CD4-positive, alpha-beta memory T cell (primary cell): ENCODE data around the gene CRABP2. TPM values are rescaled to one million over a fixed set of nuclear protein-coding genes. Genes with fewer than 3 reads are reported as not detected.
A peak's percentile ranks its signal among the peaks of the same experiment; 100 is the strongest.

Experiments
- CTCF ChIA-PET: fragments of 350-600 bp; sonication (Branson Sonifier 250); formaldehyde crosslinking; loops from one replicate; lab custom pipeline; 2021; ENCODE audit warnings: inconsistent platforms; ENCODE audit not compliant: partially characterized antibody; lab: Charles Lee
- POLR2A ChIA-PET: fragments of 350-600 bp; sonication (Branson Sonifier 250); formaldehyde crosslinking; loops from one replicate; lab custom pipeline; 2021; ENCODE audit not compliant: partially characterized antibody; lab: Charles Lee
- DNase-seq, 5 donors: peaks; one replicate each; pipeline versions ENCODE4 v3.0.0 to v3.0.0-alpha.2; 2020 to 2022; ENCODE audit warnings: mixed read lengths in 1 of 5
- H3K27ac ChIP-seq: one replicate; pipeline ENCODE4 v1.7.0; 2013; ENCODE audit warnings: low read depth, low read length
- H3K27me3 ChIP-seq: 2 replicates; pipeline ENCODE4 v1.7.0; 2013; ENCODE audit warnings: mild to moderate bottlenecking, low read length, moderate library complexity; ENCODE audit not compliant: insufficient read depth
- H3K36me3 ChIP-seq: 2 replicates; pipeline ENCODE4 v1.7.0; 2013; ENCODE audit warnings: mild to moderate bottlenecking, low read length, moderate library complexity; ENCODE audit not compliant: insufficient read depth
- H3K4me1 ChIP-seq: 2 replicates; pipeline ENCODE4 v1.7.0; 2013; ENCODE audit warnings: mild to moderate bottlenecking, low read length, moderate library complexity; ENCODE audit not compliant: insufficient read depth
- H3K4me3 ChIP-seq, 2 donors: one replicate each; pipeline ENCODE4 v1.7.0; 2013; ENCODE audit warnings: low read length in 2 of 2, mild to moderate bottlenecking in 1 of 2
- H3K9me3 ChIP-seq, 2 donors: one replicate each; pipeline ENCODE4 v1.7.0; 2013; ENCODE audit warnings: low read length in 2 of 2, control low read depth in 1 of 2; ENCODE audit not compliant: control insufficient read depth in 1 of 2
- H3K27ac Mint-ChIP-seq, 7 donors: one replicate each; pipeline ENCODE4 v1.8.0; 2020 to 2021; ENCODE audit warnings: mixed read lengths in 7 of 7, mild to moderate bottlenecking in 6 of 7, inconsistent platforms in 3 of 7, moderate library complexity in 3 of 7
- H3K27me3 Mint-ChIP-seq, 2 donors: one replicate each; pipeline ENCODE4 v1.8.0; 2020 to 2021; ENCODE audit warnings: mixed read lengths in 2 of 2
- H3K36me3 Mint-ChIP-seq, 2 donors: one replicate each; pipeline ENCODE4 v1.8.0; 2020 to 2021; ENCODE audit warnings: mixed read lengths in 2 of 2, inconsistent platforms in 1 of 2, mild to moderate bottlenecking in 1 of 2
- H3K4me1 Mint-ChIP-seq, 4 donors: one replicate each; pipeline ENCODE4 v1.8.0; 2020 to 2021; ENCODE audit warnings: mixed read lengths in 4 of 4, mild to moderate bottlenecking in 1 of 4
- H3K4me3 Mint-ChIP-seq, 8 donors: one replicate each; pipeline ENCODE4 v1.8.0; 2020 to 2021; ENCODE audit warnings: mixed read lengths in 8 of 8, mild to moderate bottlenecking in 7 of 8, moderate library complexity in 6 of 8, inconsistent platforms in 3 of 8
- H3K9me3 Mint-ChIP-seq, 8 donors: one replicate each; pipeline ENCODE4 v1.8.0; 2020 to 2021; ENCODE audit warnings: mixed read lengths in 8 of 8, mild to moderate bottlenecking in 5 of 8, inconsistent platforms in 3 of 8, moderate library complexity in 1 of 8
- intact Hi-C: fragments of 100-400 bp; cut with micrococcal nuclease; formaldehyde crosslinking; loops from one replicate; pipeline ENCODE4 v1.15.1; 2023
- polyA plus RNA-seq, 2 donors: library from polyadenylated mRNA; unstranded; fragments of 300-500 nt; fragmentation: Illumina TruSeq; gene quantifications; one replicate each; pipeline ENCODE4 v1.2.3, GENCODE V29; 2021
- total RNA-seq, 2 experiments: library from RNA; stranded (reverse); gene quantifications; one replicate each; pipeline ENCODE4 v1.2.3, GENCODE V29; 2021

Gene CRABP2
- total and polyA plus RNA-seq, 4 experiments from 2014 or later = 0.21 to 0.61 (median 0.55) TPM; not detected in 1

GRCh38 chr1:156740237-156740740 is 34.9 kb upstream of the CRABP2 start:
- H3K27ac Mint-ChIP-seq = peak overlapping the region; percentile 91 to 100 (median 98)
- H3K27me3 Mint-ChIP-seq = no peaks in the 10 kb centered on the region
- intact Hi-C loops = loop anchor here (5.0 kb wide), 1 partner anchor 77 kb away; the partner anchor contains the start of gene SH2D2A

GRCh38 chr1:156738916-156739315 is 33.5 kb upstream of the CRABP2 start:
- ChIA-PET POLR2A (interaction anchor here (0.6 to 6.7 kb wide), 3 partner anchors 10 to 139 kb away, joined by 3 to 158 read pairs (median 126); partner anchors contain the start of genes ISG20L2, METTL25B and PRCC), CTCF (interaction anchor here (1.0 to 1.5 kb wide), 3 partner anchors 13 to 121 kb away, joined by 3 to 10 read pairs (median 6); partner anchors contain the start of gene PRCC)
- H3K4me3 ChIP-seq = no peak overlapping the region
- H3K27ac ChIP-seq = no peak overlapping the region
- Mint-ChIP-seq H3K36me3 (peaks cover 8 to 41% of the 10 kb centered on the region in 2 donors), H3K27me3 (no peaks in the 10 kb centered on the region), H3K27ac (peak overlapping the region in 6 of 7 donors; percentile 3 to 92 (median 67)), H3K4me3 (peak overlapping the region in 3 of 8 donors; percentile 31 to 61 (median 49)), H3K4me1 (peaks cover 13 to 36% (median 24%) of the 10 kb centered on the region in 4 donors), H3K9me3 (peaks cover 0 to 2% (median 0%) of the 10 kb centered on the region in 8 donors)
- no peaks in the 10 kb centered on the region for H3K27me3 ChIP-seq
- DNase-seq = no peak
- H3K36me3 ChIP-seq = peaks cover 13% of the 10 kb centered on the region
- H3K4me1 ChIP-seq = peaks cover 22% of the 10 kb centered on the region
- intact Hi-C loops = no loop called here
- no peaks in the 10 kb centered on the region for H3K9me3 ChIP-seq

More at GRCh38 chr1:156740237-156740740, 34.9 kb upstream of the CRABP2 start:
- H3K4me3 ChIP-seq = peak overlapping the region; percentile 83 to 89
- no peak for DNase-seq
- H3K36me3 ChIP-seq = peaks cover 20% of the 10 kb centered on the region
- peaks cover 22% of the 10 kb centered on the region for H3K4me1 ChIP-seq
- no peaks in the 10 kb centered on the region for H3K27me3 ChIP-seq
- ChIA-PET CTCF (interaction anchor here (1.3 to 2.6 kb wide), 5 partner anchors 11 to 30 kb away, joined by 4 to 16 read pairs (median 15); partner anchors contain the start of genes HDGF, ISG20L2, METTL25B and PRCC), POLR2A (interaction anchor here (1.2 to 6.7 kb wide), 13 partner anchors 11 to 614 kb away, joined by 3 to 158 read pairs (median 6); partner anchors contain the start of genes HDGF, ISG20L2, METTL25B and PRCC)
- Mint-ChIP-seq H3K9me3 (peaks cover 0 to 2% (median 0%) of the 10 kb centered on the region in 8 donors), H3K4me1 (peaks cover 13 to 38% (median 27%) of the 10 kb centered on the region in 4 donors), H3K4me3 (peak overlapping the region; percentile 94 to 99 (median 96)), H3K36me3 (peaks cover 8 to 50% of the 10 kb centered on the region in 2 donors)
- peak overlapping the region; percentile 84 for H3K27ac ChIP-seq
- H3K9me3 ChIP-seq = no peaks in the 10 kb centered on the region

- H3K27ac Mint-ChIP-seq = peak overlapping the region in 4 of 7 donors; percentile 35 to 91 (median 49)
Measured at GRCh38 chr1:156738407-156738806, 33.0 kb upstream of the CRABP2 start.

GRCh38 chr1:156733989-156734584 is 28.7 kb upstream of the CRABP2 start:
- H3K9me3 ChIP-seq = no peaks in the 10 kb centered on the region
- Mint-ChIP-seq H3K27ac (no peak overlapping the region), H3K4me1 (peaks cover 4 to 17% (median 7%) of the 10 kb centered on the region in 4 donors), H3K27me3 (no peaks in the 10 kb centered on the region), H3K4me3 (no peak overlapping the region), H3K36me3 (peaks cover 0 to 17% of the 10 kb centered on the region in 2 donors), H3K9me3 (no peaks in the 10 kb centered on the region)
- H3K36me3 ChIP-seq = no peaks in the 10 kb centered on the region
- peaks cover 5% of the 10 kb centered on the region for H3K4me1 ChIP-seq
- H3K27ac ChIP-seq = no peak overlapping the region
- intact Hi-C loops = no loop called here
- no peak for DNase-seq
- ChIA-PET POLR2A (no interaction called here), CTCF (interaction anchor here (1.4 kb wide), 1 partner anchor 45 kb away, joined by 4 read pairs; no protein-coding TSS in a partner anchor)
- H3K4me3 ChIP-seq = no peak overlapping the region
- H3K27me3 ChIP-seq = no peaks in the 10 kb centered on the region

More at GRCh38 chr1:156738407-156738806, 33.0 kb upstream of the CRABP2 start:
- no peak overlapping the region for H3K4me3 Mint-ChIP-seq
- H3K9me3 Mint-ChIP-seq = peaks cover 0 to 2% (median 0%) of the 10 kb centered on the region in 8 donors
- peaks cover 13 to 36% (median 24%) of the 10 kb centered on the region in 4 donors for H3K4me1 Mint-ChIP-seq
- peaks cover 8% of the 10 kb centered on the region for H3K36me3 ChIP-seq
- no peaks in the 10 kb centered on the region for H3K27me3 Mint-ChIP-seq
- no peak for DNase-seq
- H3K4me3 ChIP-seq = no peak overlapping the region
- H3K27ac ChIP-seq = no peak overlapping the region
- peaks cover 22% of the 10 kb centered on the region for H3K4me1 ChIP-seq
- intact Hi-C loops = no loop called here
- ChIA-PET CTCF (interaction anchor here (1.0 to 1.5 kb wide), 2 partner anchors 12 to 30 kb away, joined by 3 to 10 read pairs; partner anchors contain the start of gene PRCC), POLR2A (interaction anchor here (0.6 to 6.7 kb wide), 3 partner anchors 10 to 138 kb away, joined by 3 to 158 read pairs (median 126); partner anchors contain the start of genes ISG20L2, METTL25B and PRCC)
- no peaks in the 10 kb centered on the region for H3K9me3 ChIP-seq
- no peaks in the 10 kb centered on the region for H3K27me3 ChIP-seq
- peaks cover 8 to 36% of the 10 kb centered on the region in 2 donors for H3K36me3 Mint-ChIP-seq

- Mint-ChIP-seq H3K4me1 (peaks cover 8 to 19% (median 10%) of the 10 kb centered on the region in 4 donors), H3K27ac (peak within 1 kb of the TSS in 3 of 7 donors; percentile 94 to 99 (median 98)), H3K36me3 (peaks cover 8 to 28% of the 10 kb centered on the region in 2 donors), H3K4me3 (no peak within 1 kb of the TSS), H3K9me3 (no peaks in the 10 kb centered on the region), H3K27me3 (no peaks in the 10 kb centered on the region)
- Histone ChIP-seq H3K27me3 (no peaks in the 10 kb centered on the region), H3K4me3 (peak within 1 kb of the TSS; percentile 96 to 99), H3K36me3 (peaks cover 16% of the 10 kb centered on the region), H3K4me1 (peaks cover 47% of the 10 kb centered on the region), H3K9me3 (no peaks in the 10 kb centered on the region), H3K27ac (peak within 1 kb of the TSS; percentile 90)
- ChIA-PET POLR2A (interaction anchor here (0.6 to 7.8 kb wide), 20 partner anchors 9 to 228 kb away, joined by 3 to 126 read pairs (median 6); partner anchors contain the start of genes CRABP2, HDGF, MEF2D and MRPL24), CTCF (interaction anchor here (0.7 to 6.9 kb wide), 15 partner anchors 8 to 162 kb away, joined by 3 to 314 read pairs (median 16); partner anchors contain the start of genes CRABP2, HDGF, INSRR and MRPL24)
- intact Hi-C loops = loop anchor here (1.0 to 5.0 kb wide), 7 partner anchors 12 to 224 kb away; partner anchors contain the start of genes HDGF, MRPL24, PRCC and SH2D2A
- DNase-seq = peak; percentile 92 to 99 (median 96)
Measured at GRCh38 chr1:156728599-156729462, 23.4 kb upstream of the CRABP2 start, which contains the start of gene ISG20L2. TSS of gene ISG20L2 (minus strand) at chr1:156728766. CDS start at chr1:156727652, 1,114 bp downstream.
